Limb (tissue), 2 donors: ENCODE data around the gene TCOF1.

Source experiments
- DNase-seq, 2 donors: peaks; one replicate each; pipeline ENCODE4 v3.0.0-alpha.2; 2016; ENCODE audit errors: extremely low spot score in 2 of 2

The TCOF1 gene

GRCh38 chr5:150350524-150351344 lies 6.8 kb upstream of the TCOF1 start:
- peak; percentile 38 to 69 for DNase-seq

DNA sequence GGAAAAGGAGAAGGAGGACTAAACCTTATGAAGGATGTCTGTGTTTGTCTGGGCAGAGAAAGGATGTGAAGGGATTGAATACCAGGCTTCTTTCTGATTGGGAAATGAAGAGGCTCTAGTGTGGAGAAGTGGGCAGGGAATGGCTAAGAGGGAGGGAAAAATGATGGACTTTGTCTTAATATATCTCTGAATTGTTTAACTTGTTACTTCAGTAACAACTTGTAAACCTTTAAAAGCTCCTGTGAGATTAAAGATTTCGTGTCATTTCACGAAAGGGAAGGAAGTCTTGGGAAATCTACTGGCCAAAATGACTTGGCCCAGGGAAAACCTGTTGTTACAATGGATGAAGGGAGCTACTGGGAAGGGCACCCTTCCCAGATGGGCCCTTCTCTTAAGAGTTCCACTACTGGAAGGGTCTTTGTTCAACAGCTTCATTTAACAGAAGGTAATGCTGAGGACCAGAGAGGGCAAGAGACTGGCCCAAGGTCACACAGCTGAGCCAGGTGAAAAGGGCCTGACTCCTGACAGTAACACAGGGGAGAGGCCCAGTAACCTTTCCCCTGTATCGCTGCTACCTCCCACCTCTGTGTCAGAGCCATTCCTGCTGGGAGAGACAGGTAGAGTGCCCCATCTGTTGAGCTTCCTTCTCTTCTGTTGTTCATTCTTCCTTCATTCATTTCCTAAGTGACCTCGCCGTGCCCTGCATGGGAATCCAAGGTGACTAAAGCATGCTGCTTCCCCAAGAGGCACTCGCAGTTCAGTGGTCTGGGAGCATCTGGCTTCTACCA lies 5.1 kb upstream of the TCOF1 start:
- DNase-seq, result no peak

DNA sequence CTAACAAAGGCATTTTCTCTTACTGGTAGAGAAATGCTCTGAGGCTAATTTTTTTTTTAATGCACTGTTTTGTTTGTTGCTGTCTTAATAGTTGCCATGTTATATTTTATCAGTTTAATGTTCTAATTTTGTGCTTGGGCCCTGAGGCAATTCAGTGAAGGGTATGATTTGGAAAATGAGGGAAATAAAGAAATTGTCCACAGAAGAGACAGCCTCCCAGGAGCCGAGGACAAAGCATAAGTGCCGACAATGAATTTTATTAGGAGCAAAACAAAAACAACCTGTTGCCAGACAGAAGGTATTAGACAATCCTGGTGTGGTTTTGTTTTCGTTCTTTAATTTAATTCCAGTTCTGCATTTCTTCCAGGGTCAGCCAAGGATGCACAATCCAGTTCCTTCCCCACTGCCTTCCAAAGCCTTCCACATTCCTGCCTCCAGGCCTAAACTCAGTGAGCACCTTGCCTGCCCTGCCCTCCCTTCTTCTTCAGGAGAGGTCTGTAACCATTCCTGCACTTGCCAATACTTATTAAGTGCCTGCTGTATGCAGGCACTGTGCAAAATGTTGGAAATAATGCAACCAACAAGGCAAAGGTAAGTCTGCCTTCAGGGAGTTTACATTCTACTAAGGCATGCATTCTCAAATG lies 4.3 kb upstream of the TCOF1 start:
- DNase-seq, result no peak

DNA sequence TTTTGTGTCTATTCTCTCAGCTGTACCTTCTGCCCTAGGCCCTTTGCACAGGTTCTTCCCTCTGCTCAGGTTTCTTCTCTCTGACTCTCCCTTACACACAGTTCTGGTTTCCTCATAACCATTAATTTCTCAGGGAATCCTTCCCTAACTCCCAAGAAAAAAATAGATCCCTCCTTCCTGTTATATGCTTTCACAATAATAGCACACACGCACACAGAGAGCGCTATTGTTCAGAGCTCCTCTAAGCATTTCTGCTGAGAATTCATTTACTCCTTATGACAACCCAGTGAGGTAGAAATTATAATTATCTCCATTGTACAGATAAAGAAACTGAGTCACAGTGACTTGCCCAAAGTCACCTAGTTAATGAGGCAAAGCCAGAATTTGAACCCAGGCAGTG lies 1.7 kb upstream of the TCOF1 start:
- no peak for DNase-seq

DNA sequence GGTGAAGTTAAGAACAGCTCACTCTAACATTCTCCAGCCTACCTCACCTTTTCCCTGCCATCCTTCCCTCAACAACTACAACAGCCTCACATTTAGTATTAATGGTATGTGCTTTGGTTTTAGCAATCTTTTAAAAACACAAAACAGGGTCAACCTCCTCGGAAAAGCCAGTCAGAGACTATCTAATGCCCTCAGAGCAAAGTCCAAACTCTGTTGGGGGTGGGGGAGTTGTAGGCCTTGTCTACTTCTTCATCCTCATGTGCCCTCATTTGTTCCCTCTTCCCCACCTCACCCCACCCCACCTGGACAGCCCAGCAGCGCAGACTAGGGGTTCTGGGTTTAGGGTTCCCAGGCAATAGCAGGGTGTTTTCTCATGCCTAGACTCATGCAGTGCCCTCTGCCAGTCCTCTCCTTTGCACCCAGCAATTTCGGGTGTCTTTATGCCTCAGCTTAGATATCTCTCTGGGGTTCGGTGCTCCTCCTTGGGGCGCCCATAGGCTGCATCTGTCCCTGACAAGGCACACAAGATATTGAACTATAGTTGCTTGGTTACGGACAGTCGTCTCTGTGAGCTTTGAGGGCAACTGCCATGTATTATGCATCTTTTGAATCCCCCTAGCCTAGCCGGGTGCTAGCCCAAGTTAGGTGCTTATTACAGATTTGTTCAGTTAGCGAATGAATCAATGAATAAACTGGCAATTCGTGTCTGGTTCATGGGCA lies 762 bp upstream of the TCOF1 start:
- no peak for DNase-seq

- DNase-seq, result no peak
Observed at GRCh38 chr5:150358261-150359095, 981 bp downstream of the TCOF1 start.

DNA sequence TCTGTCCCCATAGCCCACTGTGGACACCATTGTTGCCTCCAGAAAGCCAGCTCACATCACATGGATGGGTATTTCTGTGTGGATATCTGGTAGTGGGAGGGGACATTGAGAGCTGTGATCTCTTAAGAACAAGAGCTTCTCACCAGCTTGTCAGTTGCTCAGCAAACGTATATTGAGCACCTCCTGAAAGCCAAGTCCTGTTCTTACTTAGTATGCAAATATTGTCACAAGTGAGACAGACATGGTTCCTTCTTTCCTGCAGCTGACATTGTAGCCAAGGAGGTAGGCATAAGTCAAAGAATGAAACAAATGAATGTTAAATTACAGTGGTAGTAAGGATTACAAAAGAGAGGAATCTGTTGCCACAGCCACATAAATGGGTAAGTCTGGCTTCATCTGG lies 3.8 kb downstream of the TCOF1 start:
- no peak for DNase-seq

GRCh38 chr5:150363185-150363584 lies 5.7 kb downstream of the TCOF1 start:
- no peak for DNase-seq

- no peak for DNase-seq
Observed at GRCh38 chr5:150364004-150364403, 6.5 kb downstream of the TCOF1 start.

GRCh38 chr5:150368526-150368925 lies 11.0 kb downstream of the TCOF1 start:
- DNase-seq, result no peak

DNA sequence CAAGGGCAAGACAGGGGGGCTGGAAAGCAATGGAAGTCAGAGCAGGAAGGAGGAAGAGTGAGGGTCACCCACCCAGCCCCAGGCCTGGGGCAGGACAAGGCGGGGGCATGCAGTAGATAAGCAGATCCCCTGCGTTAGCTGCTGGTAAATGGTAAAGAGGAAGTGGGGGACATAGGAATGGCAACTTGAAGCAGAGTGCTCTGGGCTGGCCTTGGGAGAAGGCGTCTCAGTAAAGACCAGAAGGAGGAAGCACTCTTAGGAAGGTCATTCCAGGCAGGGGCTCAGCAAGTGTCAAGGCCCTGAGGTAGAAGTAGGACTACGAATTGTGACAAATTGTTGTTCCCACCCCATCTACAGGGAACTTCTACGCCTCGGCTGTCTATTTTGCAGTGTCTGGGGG lies 15.1 kb downstream of the TCOF1 start:
- DNase-seq, result no peak

DNA sequence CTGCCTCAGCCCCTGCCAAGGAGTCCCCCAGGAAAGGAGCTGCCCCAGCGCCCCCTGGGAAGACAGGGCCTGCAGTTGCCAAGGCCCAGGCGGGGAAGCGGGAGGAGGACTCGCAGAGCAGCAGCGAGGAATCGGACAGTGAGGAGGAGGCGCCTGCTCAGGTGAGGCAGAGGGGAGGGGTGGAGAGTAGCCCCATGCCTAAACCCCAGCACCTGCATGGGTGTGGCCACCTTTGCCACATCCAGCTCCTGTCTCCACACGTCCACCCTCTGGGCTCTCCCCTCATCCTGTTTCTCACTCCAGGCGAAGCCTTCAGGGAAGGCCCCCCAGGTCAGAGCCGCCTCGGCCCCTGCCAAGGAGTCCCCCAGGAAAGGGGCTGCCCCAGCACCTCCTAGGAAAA lies 17.2 kb downstream of the TCOF1 start:
- no peak for DNase-seq

DNA sequence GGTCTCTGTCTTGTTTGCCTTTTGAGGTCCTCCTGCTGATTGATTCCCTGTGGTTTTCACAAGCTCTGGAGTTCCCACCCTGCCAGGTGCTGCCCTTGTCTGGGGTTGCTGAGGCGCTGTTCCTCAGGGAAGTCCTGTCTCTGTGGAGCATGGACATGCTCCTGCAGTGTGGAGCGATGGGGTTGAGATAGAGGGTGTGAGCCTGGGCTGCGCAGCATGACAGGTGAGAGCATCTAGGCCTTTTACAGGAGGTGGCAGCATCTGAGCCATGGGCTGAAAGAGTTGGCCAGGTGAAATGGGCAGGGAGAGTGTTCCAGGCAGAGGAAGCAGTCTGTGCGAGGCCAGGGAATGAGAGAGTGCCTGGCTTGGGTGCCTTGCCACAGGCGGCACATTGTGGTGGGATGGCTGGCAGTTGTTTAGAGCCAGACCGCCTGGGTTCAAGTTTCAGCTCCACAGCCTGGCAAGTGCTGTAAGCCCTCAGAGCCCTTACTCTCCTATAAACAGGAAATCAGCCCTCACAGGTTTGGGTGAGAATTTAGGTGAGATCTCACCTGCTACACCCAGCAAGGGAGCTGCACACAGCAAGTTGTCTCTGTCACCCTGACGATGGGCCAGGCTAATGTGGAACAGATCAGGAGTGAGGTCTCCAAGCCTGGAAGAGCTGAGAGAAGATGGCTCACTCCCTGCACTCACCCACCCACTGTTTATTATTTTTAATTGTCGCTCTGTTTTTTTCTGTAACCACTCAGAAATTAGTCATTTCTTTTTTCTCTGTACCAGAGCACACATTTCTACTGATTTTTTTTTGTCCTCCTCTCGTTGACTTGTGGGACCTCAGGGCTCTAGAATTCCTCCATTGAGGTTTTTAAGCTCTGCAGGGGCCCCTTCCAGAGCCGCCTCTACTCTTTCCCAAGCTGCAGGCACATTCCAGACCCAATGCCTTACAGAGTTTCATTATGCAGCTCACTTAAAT lies 19.6 kb downstream of the TCOF1 start:
- DNase-seq, result no peak

DNA sequence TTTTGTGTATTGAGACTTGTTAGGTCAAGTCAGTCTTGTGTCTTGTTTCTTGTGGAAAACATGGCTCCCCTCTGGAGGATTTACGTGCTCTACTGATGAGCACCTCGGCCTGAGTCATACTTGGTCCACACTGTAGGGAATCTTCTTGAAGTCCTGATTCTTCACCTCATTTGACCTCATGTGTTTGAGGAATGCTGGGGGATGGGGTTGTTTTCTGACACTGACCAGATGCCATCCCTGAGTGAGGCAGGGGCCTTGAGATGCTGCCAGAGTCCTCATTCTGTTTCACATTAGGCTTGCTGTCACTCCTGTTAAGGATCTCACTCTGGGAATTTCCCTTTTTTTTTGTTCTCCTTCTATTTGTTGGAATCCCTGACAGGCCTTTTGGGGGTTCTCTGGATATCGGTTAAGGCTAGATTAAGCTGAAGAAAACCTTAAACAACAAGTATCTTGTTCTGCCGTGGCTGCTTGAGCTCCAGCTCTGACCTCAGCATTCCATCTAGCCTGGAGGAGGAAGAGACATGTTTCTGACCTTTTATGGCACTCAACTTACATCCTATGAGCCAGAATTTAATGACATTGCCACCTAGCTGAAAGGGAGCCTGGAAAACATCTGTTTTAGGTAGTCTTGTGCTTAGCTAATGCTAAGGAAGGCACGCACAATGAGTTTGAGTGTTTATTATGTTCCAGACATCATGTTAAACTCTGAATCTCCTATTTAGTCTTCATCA lies 20.6 kb downstream of the TCOF1 start:
- DNase-seq, result no peak

- DNase-seq, result no peak
Observed at GRCh38 chr5:150384701-150385100, 27.2 kb downstream of the TCOF1 start.

- DNase-seq, result no peak
Observed at GRCh38 chr5:150386024-150386855, 28.7 kb downstream of the TCOF1 start.

GRCh38 chr5:150389531-150390266 lies 32.2 kb downstream of the TCOF1 start:
- no peak for DNase-seq
